GM06990 (cell line): ENCODE measurements around the gene TCF3.
"Not testable (repeated sequence)": the region's sequence is repeated elsewhere in the genome, so short reads cannot be mapped to it uniquely, and the experiment has no call there.

Experiments
- DNase-seq: peaks from one replicate; pipeline ENCODE4 v3.0.0-alpha.2; 2011; ENCODE audit not compliant: insufficient read length; ENCODE audit errors: extremely low read depth
- H3K27me3 ChIP-seq: replicated peaks from 2 replicates; pipeline ENCODE4 v1.6.0; 2011; ENCODE audit warnings: low read length; ENCODE audit not compliant: control insufficient read depth, insufficient read depth
- H3K36me3 ChIP-seq: 2 replicates; pipeline ENCODE4 v1.5.1; 2011; ENCODE audit warnings: low read length; ENCODE audit not compliant: control insufficient read depth, insufficient read depth
- H3K4me3 ChIP-seq: replicated peaks from 2 replicates; pipeline ENCODE4 v1.5.1; 2011; ENCODE audit warnings: low read depth, mild to moderate bottlenecking, control low read depth, low read length
- TF ChIP-seq, protein P1 (sequence below): IDR thresholded peaks from 2 replicates; pipeline ENCODE4 v1.5.1; 2011; ENCODE audit warnings: low read length, control low read depth, mild to moderate bottlenecking, inconsistent platforms; ENCODE audit not compliant: insufficient read depth, poor library complexity, severe bottlenecking

TCF3 gene

DNA sequence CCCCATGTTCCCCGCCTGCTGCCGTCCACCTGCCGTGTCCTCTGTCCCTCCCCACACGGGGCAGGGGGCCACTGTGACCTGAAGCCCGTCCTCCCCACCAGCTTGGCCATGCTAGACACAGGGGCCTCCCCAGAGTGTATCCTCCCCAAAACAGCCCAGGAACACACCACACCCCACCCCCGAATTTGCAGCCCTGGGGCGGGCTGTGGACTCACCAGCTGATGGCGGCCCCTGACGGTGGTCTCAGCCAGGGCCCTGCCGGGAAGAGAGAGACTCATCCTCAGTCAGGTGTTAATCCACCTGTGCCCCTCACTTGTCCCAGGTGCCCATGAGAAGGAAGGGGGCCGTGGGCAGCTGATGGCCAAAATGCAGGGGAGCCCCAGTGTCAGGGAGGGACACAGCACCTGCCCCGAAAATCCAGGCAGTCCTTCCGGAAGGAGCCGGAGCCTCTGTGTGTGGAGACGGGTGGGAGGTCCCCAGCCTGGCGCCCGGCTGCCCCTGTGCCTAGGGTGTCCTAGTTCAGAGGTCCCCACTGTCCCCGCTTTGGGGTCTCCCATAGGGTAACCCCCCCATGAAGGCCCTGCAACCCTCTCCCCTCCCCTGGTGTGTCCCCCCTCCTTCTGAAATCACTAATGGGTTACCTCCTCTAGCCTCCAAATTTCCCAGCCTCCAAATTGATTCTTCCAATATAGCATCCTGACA lies 39.3 kb upstream of the TCF3 start:
- DNase-seq: no peak
- H3K27me3 ChIP-seq: no peaks in the 10 kb centered on the region; the same call in 1 of the 2 replicates
- H3K4me3 ChIP-seq: no peak overlapping the region
- TF ChIP-seq, protein P1, sequence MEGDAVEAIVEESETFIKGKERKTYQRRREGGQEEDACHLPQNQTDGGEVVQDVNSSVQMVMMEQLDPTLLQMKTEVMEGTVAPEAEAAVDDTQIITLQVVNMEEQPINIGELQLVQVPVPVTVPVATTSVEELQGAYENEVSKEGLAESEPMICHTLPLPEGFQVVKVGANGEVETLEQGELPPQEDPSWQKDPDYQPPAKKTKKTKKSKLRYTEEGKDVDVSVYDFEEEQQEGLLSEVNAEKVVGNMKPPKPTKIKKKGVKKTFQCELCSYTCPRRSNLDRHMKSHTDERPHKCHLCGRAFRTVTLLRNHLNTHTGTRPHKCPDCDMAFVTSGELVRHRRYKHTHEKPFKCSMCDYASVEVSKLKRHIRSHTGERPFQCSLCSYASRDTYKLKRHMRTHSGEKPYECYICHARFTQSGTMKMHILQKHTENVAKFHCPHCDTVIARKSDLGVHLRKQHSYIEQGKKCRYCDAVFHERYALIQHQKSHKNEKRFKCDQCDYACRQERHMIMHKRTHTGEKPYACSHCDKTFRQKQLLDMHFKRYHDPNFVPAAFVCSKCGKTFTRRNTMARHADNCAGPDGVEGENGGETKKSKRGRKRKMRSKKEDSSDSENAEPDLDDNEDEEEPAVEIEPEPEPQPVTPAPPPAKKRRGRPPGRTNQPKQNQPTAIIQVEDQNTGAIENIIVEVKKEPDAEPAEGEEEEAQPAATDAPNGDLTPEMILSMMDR: no peak
- H3K36me3 ChIP-seq: no peaks in the 10 kb centered on the region

DNA sequence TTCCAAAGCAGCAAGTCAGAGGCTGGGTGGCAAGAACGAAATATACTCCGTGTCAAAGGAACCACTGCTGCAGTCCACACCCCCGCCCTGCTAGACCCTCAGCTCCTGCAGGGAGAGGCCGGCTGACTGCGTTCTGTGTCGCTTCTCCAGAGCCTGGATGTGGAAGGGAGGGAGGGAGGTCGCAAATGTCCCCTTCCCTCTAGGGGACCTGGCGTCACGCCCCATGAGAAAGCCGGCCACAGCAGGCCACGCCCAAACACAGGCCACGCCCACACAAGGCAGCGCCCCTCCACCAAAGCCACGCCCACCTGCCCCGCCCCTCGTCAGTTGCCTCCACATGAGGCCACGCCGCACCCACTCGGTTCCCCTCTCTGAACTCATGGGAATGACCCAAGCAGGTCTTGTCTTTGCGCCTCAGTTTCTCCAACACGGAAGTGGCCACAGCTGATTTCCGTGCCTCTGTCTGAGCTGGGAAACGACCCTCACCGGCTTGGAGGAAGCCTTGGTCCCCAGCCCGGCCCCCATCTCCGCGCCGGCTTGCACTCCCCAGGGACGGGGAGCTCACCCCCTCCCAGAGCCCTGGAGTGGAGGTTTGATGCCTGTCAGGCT lies 38.4 kb upstream of the TCF3 start:
- H3K27me3 ChIP-seq: no peaks in the 10 kb centered on the region; the same call in 1 of the 2 replicates
- TF ChIP-seq, protein P1: no peak

DNA sequence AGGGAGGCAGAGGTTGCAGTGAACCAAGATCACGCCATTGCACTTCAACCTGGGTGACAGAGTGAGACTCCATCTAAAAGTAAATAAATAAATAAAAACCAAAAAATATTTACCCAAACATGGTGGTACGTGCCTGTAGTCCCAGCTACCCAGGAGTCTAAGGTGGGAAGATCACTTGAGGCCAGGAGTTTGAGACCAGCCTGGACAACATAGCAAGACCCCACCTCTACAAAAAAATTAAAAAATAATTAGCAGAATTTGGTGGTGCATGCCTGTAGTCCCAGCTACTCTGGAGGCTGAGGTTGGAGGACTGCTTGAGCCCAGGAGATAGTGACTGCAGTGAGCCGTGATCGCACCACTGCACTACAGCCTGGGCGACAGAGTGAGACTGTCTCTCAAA lies 33.4 kb upstream of the TCF3 start:
- DNase-seq, H3K27me3 ChIP-seq, H3K4me3 ChIP-seq: not testable (repeated sequence)

More for the DNA sequence above, 38.4 kb upstream of the TCF3 start:
- H3K4me3 ChIP-seq: no peak overlapping the region
- no peaks in the 10 kb centered on the region for H3K36me3 ChIP-seq
- DNase-seq: peak; percentile 68

DNA sequence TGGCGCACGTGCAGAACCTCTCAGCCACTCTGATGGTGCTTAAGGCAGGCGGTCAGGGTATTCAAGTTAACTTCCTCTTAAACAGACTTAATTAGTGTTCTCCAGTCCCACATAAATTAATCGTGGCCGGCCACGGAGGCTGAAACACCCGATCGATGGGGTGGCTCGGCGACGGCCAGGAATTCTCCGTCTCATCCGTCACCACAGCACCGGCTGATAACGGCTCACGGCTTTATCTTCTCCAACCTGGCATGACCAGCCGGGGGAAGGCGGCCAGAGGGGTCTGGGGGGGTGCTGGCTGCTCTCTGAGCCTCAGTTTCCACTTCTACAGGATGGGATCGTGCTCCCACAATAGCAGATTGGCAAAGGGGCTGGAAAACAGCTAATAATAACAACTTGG lies 32.6 kb upstream of the TCF3 start:
- no peaks in the 10 kb centered on the region for H3K36me3 ChIP-seq
- TF ChIP-seq, protein P1: no peak
- no peak overlapping the region for H3K4me3 ChIP-seq
- DNase-seq: no peak
- no peaks in the 10 kb centered on the region; the same call in 1 of the 2 replicates for H3K27me3 ChIP-seq

More for the DNA sequence above, 33.4 kb upstream of the TCF3 start:
- H3K36me3 ChIP-seq: not testable (repeated sequence)

DNA sequence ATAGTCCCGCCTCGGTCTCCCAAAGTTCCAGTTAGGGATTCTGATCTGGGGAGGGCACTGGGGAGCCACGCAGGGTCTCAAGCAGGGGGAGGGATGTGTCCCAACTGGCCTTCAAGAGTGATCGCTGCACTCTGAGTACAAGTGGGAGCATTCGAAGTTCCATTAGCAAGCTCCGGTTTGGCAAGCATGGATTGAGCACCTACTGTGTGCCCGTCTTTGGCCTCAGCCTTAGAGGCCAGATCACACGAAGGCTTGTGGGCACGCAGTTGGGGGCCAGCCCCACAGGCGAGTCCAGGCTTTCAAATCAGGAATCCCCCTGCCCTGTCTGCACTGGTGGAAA lies 32.1 kb upstream of the TCF3 start:
- no peaks in the 10 kb centered on the region for H3K36me3 ChIP-seq
- H3K4me3 ChIP-seq: no peak overlapping the region
- no peaks in the 10 kb centered on the region; the same call in 1 of the 2 replicates for H3K27me3 ChIP-seq
- DNase-seq: no peak
- TF ChIP-seq, protein P1: no peak

DNA sequence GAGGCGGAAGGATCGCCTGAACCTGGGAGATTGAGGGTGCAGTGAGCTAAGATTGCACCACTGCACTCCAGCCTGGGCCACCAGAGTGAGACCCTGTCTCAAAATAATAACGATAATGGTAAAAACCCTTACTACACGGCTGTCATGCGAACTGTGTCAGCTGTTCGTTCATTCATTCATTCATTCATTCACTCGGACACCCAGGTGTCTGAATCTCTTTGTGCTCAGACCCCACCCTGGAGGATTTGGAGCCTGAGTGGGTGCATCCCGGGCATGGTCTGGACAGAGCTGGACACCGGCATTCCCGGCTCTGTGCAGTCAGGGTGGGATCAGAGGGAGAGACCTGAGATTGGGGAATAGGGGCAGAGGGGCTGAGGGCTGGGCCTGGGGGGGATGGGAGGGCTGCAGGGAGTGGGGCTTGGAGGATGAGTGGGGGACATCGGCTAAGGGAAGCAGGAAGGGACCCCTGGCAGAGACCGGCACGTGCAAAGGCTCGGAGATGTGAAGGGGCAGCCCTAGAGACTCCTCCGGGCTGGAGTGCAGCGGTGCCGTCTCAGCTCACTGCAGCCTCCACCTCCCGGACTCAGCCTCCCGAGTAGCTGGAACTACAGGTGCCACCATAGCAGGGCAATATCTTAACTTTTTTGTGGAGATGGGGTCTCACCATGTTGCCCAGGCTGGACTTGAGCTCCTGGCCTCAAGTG lies 31.6 kb upstream of the TCF3 start:
- no peak for DNase-seq
- no peak overlapping the region for H3K4me3 ChIP-seq
- TF ChIP-seq, protein P1: no peak
- H3K27me3 ChIP-seq: no peaks in the 10 kb centered on the region; the same call in 1 of the 2 replicates
- H3K36me3 ChIP-seq: no peaks in the 10 kb centered on the region
